Measurements from ENCODE around the gene KIF20B.

DNA sequence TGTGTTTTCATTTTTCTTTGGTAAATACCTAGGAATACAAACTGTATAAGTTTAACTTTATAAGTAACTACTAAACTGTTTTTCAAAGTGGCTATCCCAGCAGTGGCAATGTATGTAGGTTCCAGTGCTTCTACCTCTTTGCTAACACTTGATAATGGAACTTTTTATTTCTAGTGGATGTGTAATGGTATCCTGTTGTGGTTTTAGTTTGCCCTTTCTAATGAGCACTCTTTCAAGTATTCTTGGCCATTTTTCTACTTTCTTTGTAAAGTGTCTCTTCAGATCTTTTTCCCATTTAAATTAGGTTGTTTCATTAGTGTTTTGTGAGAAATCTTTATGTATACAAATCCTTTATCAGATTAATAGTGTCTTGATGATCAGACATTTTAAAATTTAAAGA is 4.6 kb downstream of the KIF20B start:
- no peak for TF ChIP-seq POLR2A (IDR thresholded peaks at IDR 0.05)
- TF ChIP-seq, protein P1, sequence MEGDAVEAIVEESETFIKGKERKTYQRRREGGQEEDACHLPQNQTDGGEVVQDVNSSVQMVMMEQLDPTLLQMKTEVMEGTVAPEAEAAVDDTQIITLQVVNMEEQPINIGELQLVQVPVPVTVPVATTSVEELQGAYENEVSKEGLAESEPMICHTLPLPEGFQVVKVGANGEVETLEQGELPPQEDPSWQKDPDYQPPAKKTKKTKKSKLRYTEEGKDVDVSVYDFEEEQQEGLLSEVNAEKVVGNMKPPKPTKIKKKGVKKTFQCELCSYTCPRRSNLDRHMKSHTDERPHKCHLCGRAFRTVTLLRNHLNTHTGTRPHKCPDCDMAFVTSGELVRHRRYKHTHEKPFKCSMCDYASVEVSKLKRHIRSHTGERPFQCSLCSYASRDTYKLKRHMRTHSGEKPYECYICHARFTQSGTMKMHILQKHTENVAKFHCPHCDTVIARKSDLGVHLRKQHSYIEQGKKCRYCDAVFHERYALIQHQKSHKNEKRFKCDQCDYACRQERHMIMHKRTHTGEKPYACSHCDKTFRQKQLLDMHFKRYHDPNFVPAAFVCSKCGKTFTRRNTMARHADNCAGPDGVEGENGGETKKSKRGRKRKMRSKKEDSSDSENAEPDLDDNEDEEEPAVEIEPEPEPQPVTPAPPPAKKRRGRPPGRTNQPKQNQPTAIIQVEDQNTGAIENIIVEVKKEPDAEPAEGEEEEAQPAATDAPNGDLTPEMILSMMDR (IDR thresholded peaks at IDR 0.05) = no peak
